GM12891 (cell line): Measurements from ENCODE around the gene TMEM178B.

Experiments used
- PAX5 ChIP-seq: IDR thresholded peaks from 2 replicates; pipeline ENCODE4 v1.6.1; 2011; ENCODE audit warnings: low read length, moderate library complexity, mild to moderate bottlenecking; ENCODE audit not compliant: insufficient read depth, severe bottlenecking
- POLR2A ChIP-seq: IDR thresholded peaks from 2 replicates; pipeline ENCODE4 v1.6.1; 2011; ENCODE audit warnings: low read depth, low read length, control low read depth
- POLR2AphosphoS5 ChIP-seq: IDR thresholded peaks from 2 replicates; pipeline ENCODE4 v1.6.1; 2011; ENCODE audit warnings: low read depth, low read length, control low read depth
- POU2F2 ChIP-seq: IDR thresholded peaks from 2 replicates; pipeline ENCODE4 v1.6.1; 2011; ENCODE audit warnings: low read depth, mild to moderate bottlenecking, control low read depth, low read length, moderate library complexity
- TAF1 ChIP-seq: IDR thresholded peaks from 2 replicates; pipeline ENCODE4 v1.6.1; 2011; ENCODE audit warnings: low read depth, low read length, control low read depth

GRCh38 chr7:141352955-141353354 lies 279.1 kb downstream of the TMEM178B start:
- no peak for TF ChIP-seq POLR2AphosphoS5
- TF ChIP-seq POLR2A = no peak
- TF ChIP-seq TAF1 = no peak
- no peak for TF ChIP-seq POU2F2
- TF ChIP-seq PAX5 = no peak
